OCI-LY3 (cell line): ENCODE measurements around the gene CAMK1D.

Experiments
- H2AFZ ChIP-seq: fragments of 200-600, 300-600 bp; shearing (Covaris generic); 2 replicates; pipeline ENCODE4 v1.6.0; 2014; ENCODE audit warnings: antibody characterized with exemption, low read depth, low read length
- H3K27ac ChIP-seq: fragments of 200-600, 300-600 bp; sonication (generic); 2 replicates; pipeline ENCODE4 v1.5.1; 2014; ENCODE audit warnings: mild to moderate bottlenecking, low read length, moderate library complexity, mixed read lengths
- H3K27me3 ChIP-seq: fragments of 200-600, 300-600 bp; sonication (generic); 2 replicates; pipeline ENCODE4 v1.6.1; 2014; ENCODE audit warnings: low read depth, low read length, mixed read lengths
- H3K36me3 ChIP-seq: fragments of 200-600, 300-600 bp; sonication (generic); replicated peaks from 2 replicates; pipeline ENCODE3; 2014; ENCODE audit warnings: low read depth, low read length, mixed read lengths
- H3K4me1 ChIP-seq: fragments of 300-600, 200-600 bp; sonication (generic); 2 replicates; pipeline ENCODE4 v1.6.1; 2014; ENCODE audit warnings: low read length, mixed read lengths
- H3K4me2 ChIP-seq: fragments of 200-600, 300-600 bp; sonication (generic); 2 replicates; pipeline ENCODE4 v1.6.1; 2014; ENCODE audit warnings: low read length, mixed read lengths
- H3K4me3 ChIP-seq: fragments of 300-600, 200-600 bp; sonication (generic); 2 replicates; pipeline ENCODE4 v1.5.1; 2014; ENCODE audit warnings: antibody characterized with exemption, mild to moderate bottlenecking, low read length, moderate library complexity
- H3K79me2 ChIP-seq: fragments of 300-600, 200-600 bp; shearing (Covaris generic); 2 replicates; pipeline ENCODE4 v1.6.1; 2014; ENCODE audit warnings: mild to moderate bottlenecking, low read length, mixed read lengths
- H3K9ac ChIP-seq: fragments of 300-600, 200-600 bp; shearing (Covaris generic); 2 replicates; pipeline ENCODE4 v1.6.0; 2014; ENCODE audit warnings: mild to moderate bottlenecking, low read length, moderate library complexity
- H3K9me3 ChIP-seq: fragments of 200-600, 300-600 bp; shearing (Covaris generic); 2 replicates; pipeline ENCODE4 v1.6.1; 2014; ENCODE audit warnings: low read length, mixed read lengths; ENCODE audit not compliant: insufficient read depth
- H4K20me1 ChIP-seq: fragments of 200-600, 300-600 bp; sonication (generic); 2 replicates; pipeline ENCODE4 v1.6.1; 2016; ENCODE audit warnings: low read length, mixed read lengths; ENCODE audit not compliant: insufficient read depth
- CTCF ChIP-seq: fragments of 200-600, 300-600 bp; sonication (generic); IDR thresholded peaks from 2 replicates; pipeline ENCODE4 v1.5.1; 2014; ENCODE audit warnings: antibody characterized with exemption, low read length, low read depth
- EZH2phosphoT487 ChIP-seq: fragments of 200-600 bp; shearing (Covaris generic); IDR thresholded peaks from 2 replicates; pipeline ENCODE4 v1.6.1; 2018; ENCODE audit warnings: antibody characterized with exemption, mixed run types, low read depth

Gene CAMK1D

GRCh38 chr10:12463459-12463838 is 114.1 kb downstream of the CAMK1D start:
- Histone ChIP-seq H4K20me1 (peaks cover 53% of the 10 kb centered on the region), H2AFZ (no peak overlapping the region), H3K9me3 (no peaks in the 10 kb centered on the region), H3K4me2 (no peak overlapping the region), H3K4me3 (no peak overlapping the region), H3K36me3 (no peaks in the 10 kb centered on the region), H3K27me3 (no peaks in the 10 kb centered on the region), H3K79me2 (peaks cover 52% of the 10 kb centered on the region), H3K9ac (no peak overlapping the region), H3K4me1 (no peaks in the 10 kb centered on the region), H3K27ac (no peak overlapping the region)
- no peak for TF ChIP-seq CTCF
- TF ChIP-seq EZH2phosphoT487, result no peak

- no peak overlapping the region for H3K9ac ChIP-seq
- H3K27ac ChIP-seq, result no peak overlapping the region
- no peak overlapping the region for H3K4me3 ChIP-seq
- H2AFZ ChIP-seq, result no peak overlapping the region
- no peaks in the 10 kb centered on the region for H3K27me3 ChIP-seq
- no peaks in the 10 kb centered on the region for H3K9me3 ChIP-seq
- TF ChIP-seq EZH2phosphoT487 (no peak), CTCF (no peak)
- no peaks in the 10 kb centered on the region for H3K4me1 ChIP-seq
- H3K36me3 ChIP-seq, result no peaks in the 10 kb centered on the region
- H4K20me1 ChIP-seq, result peaks cover 69% of the 10 kb centered on the region
- peaks cover 64% of the 10 kb centered on the region for H3K79me2 ChIP-seq
- no peak overlapping the region for H3K4me2 ChIP-seq
Measured at GRCh38 chr10:12465385-12466136, 116.2 kb downstream of the CAMK1D start.

- H3K79me2 ChIP-seq, result peaks cover 66% of the 10 kb centered on the region
Measured at GRCh38 chr10:12466704-12467305, 117.5 kb downstream of the CAMK1D start.

GRCh38 chr10:12469345-12469744 is 120.0 kb downstream of the CAMK1D start:
- no peak overlapping the region for H3K4me2 ChIP-seq

More at GRCh38 chr10:12466704-12467305, 117.5 kb downstream of the CAMK1D start:
- Histone ChIP-seq H3K27ac (no peak overlapping the region), H3K27me3 (no peaks in the 10 kb centered on the region), H3K4me3 (no peak overlapping the region), H2AFZ (no peak overlapping the region), H4K20me1 (peaks cover 74% of the 10 kb centered on the region), H3K9ac (no peak overlapping the region), H3K4me2 (no peak overlapping the region), H3K4me1 (no peaks in the 10 kb centered on the region), H3K9me3 (no peaks in the 10 kb centered on the region), H3K36me3 (no peaks in the 10 kb centered on the region)
- no peak for TF ChIP-seq EZH2phosphoT487
- no peak for TF ChIP-seq CTCF

More at GRCh38 chr10:12469345-12469744, 120.0 kb downstream of the CAMK1D start:
- Histone ChIP-seq H3K27ac (no peak overlapping the region), H3K4me1 (peaks cover 11% of the 10 kb centered on the region), H2AFZ (no peak overlapping the region), H3K9ac (no peak overlapping the region), H3K79me2 (peaks cover 65% of the 10 kb centered on the region), H3K27me3 (no peaks in the 10 kb centered on the region), H3K4me3 (no peak overlapping the region), H3K9me3 (no peaks in the 10 kb centered on the region), H3K36me3 (peaks cover under 1% of the 10 kb centered on the region), H4K20me1 (peaks cover 79% of the 10 kb centered on the region)
- TF ChIP-seq EZH2phosphoT487, result no peak
- TF ChIP-seq CTCF, result no peak
